IMR-90 (cell line): Measurements from ENCODE around the gene ACBD3. TPM values are rescaled to one million over a fixed set of nuclear protein-coding genes. Genes with fewer than 3 reads are reported as not detected.

Experiments used
- ATAC-seq: fragments of 200-7000 bp; cut with Tn5 transposase; 2 replicates; pipeline ENCODE4 v1.9.1; 2020; ENCODE audit warnings: low read depth, mild to moderate bottlenecking, moderate library complexity
- BruUV-seq: library from RNA; stranded (reverse); fragments of 400-500 nt; replicated peaks from 2 replicates; lab custom pipeline; 2021; lab: Mats Ljungman, UMichigan
- CTCF ChIA-PET: fragments of 300-600 bp; formaldehyde crosslinking; extraction: SDS; loops from one replicate; lab custom pipeline; 2021; ENCODE audit warnings: antibody characterized with exemption; lab: Yijun Ruan, JAX
- POLR2A ChIA-PET: fragments of 300-600 bp; sonication (Branson Sonifier 250); formaldehyde crosslinking; loops from one replicate; lab custom pipeline; 2022; ENCODE audit warnings: antibody characterized with exemption; ENCODE audit not compliant: unreplicated experiment; lab: Charles Lee
- DNase-seq: peaks from one replicate; pipeline ENCODE4 v3.0.0; 2013
- H2AFZ ChIP-seq: replicated peaks from 2 replicates; pipeline ENCODE3; 2013; ENCODE audit warnings: low read length, mild to moderate bottlenecking; ENCODE audit not compliant: poor library complexity
- H2AK5ac ChIP-seq: 2 replicates; pipeline ENCODE4 v1.6.1; 2013; ENCODE audit warnings: low read depth, low read length, inconsistent platforms
- H2AK9ac ChIP-seq: replicated peaks from 2 replicates; pipeline ENCODE3; 2013; ENCODE audit warnings: mild to moderate bottlenecking, low read depth, low read length, moderate library complexity; ENCODE audit not compliant: poor library complexity
- H2BK120ac ChIP-seq: 2 replicates; pipeline ENCODE4 v1.6.1; 2013; ENCODE audit warnings: low read depth, low read length, inconsistent platforms
- H2BK15ac ChIP-seq: 3 replicates; pipeline ENCODE4 v1.6.1; 2013; ENCODE audit warnings: low read depth, low read length, inconsistent platforms
- H2BK20ac ChIP-seq: 2 replicates; pipeline ENCODE4 v1.6.1; 2013; ENCODE audit warnings: low read depth, mild to moderate bottlenecking, inconsistent platforms, low read length, moderate library complexity
- H2BK5ac ChIP-seq: 2 replicates; pipeline ENCODE4 v1.6.1; 2013; ENCODE audit warnings: mild to moderate bottlenecking, low read depth, low read length, inconsistent platforms; ENCODE audit not compliant: poor library complexity, severe bottlenecking
- H3K14ac ChIP-seq: replicated peaks from 2 replicates; pipeline ENCODE4 v1.6.1; 2013; ENCODE audit warnings: low read depth, low read length, inconsistent platforms
- H3K18ac ChIP-seq: 2 replicates; pipeline ENCODE4 v1.6.1; 2013; ENCODE audit warnings: low read depth, low read length, control low read depth
- H3K23ac ChIP-seq: 2 replicates; pipeline ENCODE4 v1.6.1; 2013; ENCODE audit warnings: low read depth, low read length, inconsistent platforms
- H3K27ac ChIP-seq: 2 replicates; pipeline ENCODE4 v1.5.1; 2013; ENCODE audit warnings: mild to moderate bottlenecking, control low read depth, low read length; ENCODE audit not compliant: insufficient read depth
- H3K27me3 ChIP-seq: 2 replicates; pipeline ENCODE4 v1.6.1; 2013; ENCODE audit warnings: low read length; ENCODE audit not compliant: control insufficient read depth, insufficient read depth
- H3K36me3 ChIP-seq: 2 replicates; pipeline ENCODE4 v1.6.1; 2013; ENCODE audit warnings: low read length, mixed read lengths; ENCODE audit not compliant: control insufficient read depth, insufficient read depth
- H3K4ac ChIP-seq: 2 replicates; pipeline ENCODE4 v1.6.1; 2013; ENCODE audit warnings: low read depth, low read length, inconsistent platforms
- H3K4me1 ChIP-seq: 2 replicates; pipeline ENCODE4 v1.6.1; 2013; ENCODE audit warnings: low read length, mixed read lengths; ENCODE audit not compliant: control insufficient read depth, insufficient read depth
- H3K4me2 ChIP-seq: 2 replicates; pipeline ENCODE4 v1.6.1; 2013; ENCODE audit warnings: low read depth, mild to moderate bottlenecking, control low read depth, low read length, moderate library complexity
- H3K4me3 ChIP-seq: 2 replicates; pipeline ENCODE4 v1.5.1; 2013; ENCODE audit warnings: low read depth, mild to moderate bottlenecking, control low read depth, low read length, moderate library complexity; ENCODE audit not compliant: insufficient read depth
- H3K56ac ChIP-seq: 2 replicates; pipeline ENCODE4 v1.6.1; 2013; ENCODE audit warnings: low read length, inconsistent platforms; ENCODE audit not compliant: insufficient read depth; ENCODE audit errors: extremely low read depth
- H3K79me1 ChIP-seq, 2 experiments: 2 replicates each; pipeline ENCODE4 v1.6.1; 2013; ENCODE audit warnings: low read length in 2 of 2, inconsistent platforms in 1 of 2, low read depth in 1 of 2
- H3K9ac ChIP-seq: 2 replicates; pipeline ENCODE4 v1.6.1; 2013; ENCODE audit warnings: low read depth, low read length, control low read depth
- H3K9me1 ChIP-seq: 2 replicates; pipeline ENCODE4 v1.6.1; 2013; ENCODE audit warnings: low read length, inconsistent platforms; ENCODE audit not compliant: insufficient read depth
- H3K9me3 ChIP-seq: 2 replicates; pipeline ENCODE4 v1.6.1; 2013; ENCODE audit warnings: low read length; ENCODE audit not compliant: control insufficient read depth, insufficient read depth
- H4K20me1 ChIP-seq: 2 replicates; pipeline ENCODE4 v1.6.1; 2013; ENCODE audit warnings: low read length, inconsistent platforms; ENCODE audit not compliant: insufficient read depth
- H4K5ac ChIP-seq: 2 replicates; pipeline ENCODE4 v1.6.1; 2013; ENCODE audit warnings: mild to moderate bottlenecking, low read depth, low read length, control low read depth
- H4K8ac ChIP-seq, 2 experiments: 2 replicates each; pipeline ENCODE4 v1.6.1; 2013; ENCODE audit warnings: low read depth in 2 of 2, low read length in 2 of 2, control low read depth in 1 of 2, inconsistent platforms in 1 of 2
- H4K91ac ChIP-seq: 2 replicates; pipeline ENCODE4 v1.6.1; 2013; ENCODE audit warnings: low read depth, low read length, inconsistent platforms; ENCODE audit not compliant: insufficient read depth
- BHLHE40 ChIP-seq: fragments of 150-350 bp; IDR thresholded peaks from 2 replicates; pipeline ENCODE4 v1.6.1; 2016; ENCODE audit warnings: mild to moderate bottlenecking, low read depth, low read length
- CEBPB ChIP-seq: IDR thresholded peaks from 2 replicates; pipeline ENCODE4 v1.6.1; 2012; ENCODE audit warnings: low read depth, low read length, improper control_type of control experiment
- CHD1 ChIP-seq: IDR thresholded peaks from 2 replicates; pipeline ENCODE4 v1.6.1; 2012; ENCODE audit warnings: low read depth, low read length, improper control_type of control experiment
- CTCF ChIP-seq: conservative IDR thresholded peaks from 2 replicates; pipeline ENCODE4 v1.5.1; 2012; ENCODE audit warnings: mild to moderate bottlenecking, low read depth, low read length, improper control_type of control experiment
- ELK1 ChIP-seq: fragments of 150-350 bp; IDR thresholded peaks from 2 replicates; pipeline ENCODE4 v1.6.1; 2016; ENCODE audit warnings: low read depth, mild to moderate bottlenecking, low read length, moderate library complexity, borderline replicate concordance
- FOS ChIP-seq: fragments of 150-350 bp; IDR thresholded peaks from 2 replicates; pipeline ENCODE4 v1.6.1; 2016; ENCODE audit warnings: low read depth, low read length
- MAFK ChIP-seq: IDR thresholded peaks from 2 replicates; pipeline ENCODE4 v1.6.1; 2012; ENCODE audit warnings: low read depth, low read length, improper control_type of control experiment
- MAZ ChIP-seq: IDR thresholded peaks from 2 replicates; pipeline ENCODE4 v1.6.1; 2012; ENCODE audit warnings: low read depth, mild to moderate bottlenecking, low read length, improper control_type of control experiment, moderate library complexity, borderline replicate concordance
- MXI1 ChIP-seq: IDR thresholded peaks from 2 replicates; pipeline ENCODE4 v1.6.1; 2012; ENCODE audit warnings: low read depth, mild to moderate bottlenecking, low read length, moderate library complexity, borderline replicate concordance
- NFE2L2 ChIP-seq: fragments of 150-350 bp; IDR thresholded peaks from 2 replicates; pipeline ENCODE4 v1.6.1; 2016; ENCODE audit warnings: low read depth, mild to moderate bottlenecking, low read length
- POLR2A ChIP-seq: IDR thresholded peaks from 2 replicates; pipeline ENCODE4 v1.6.1; 2012; ENCODE audit warnings: mild to moderate bottlenecking, low read depth, low read length
- RAD21 ChIP-seq: IDR thresholded peaks from 2 replicates; pipeline ENCODE4 v1.6.1; 2012; ENCODE audit warnings: low read length, improper control_type of control experiment
- RCOR1 ChIP-seq: IDR thresholded peaks from 2 replicates; pipeline ENCODE4 v1.6.1; 2012; ENCODE audit warnings: mild to moderate bottlenecking, low read length, improper control_type of control experiment; ENCODE audit not compliant: insufficient replicate concordance
- RFX5 ChIP-seq: IDR thresholded peaks from 2 replicates; pipeline ENCODE4 v1.8.0; 2012; ENCODE audit warnings: low read depth, mild to moderate bottlenecking, low read length, moderate library complexity
- SMC3 ChIP-seq: fragments of 150-350 bp; IDR thresholded peaks from 2 replicates; pipeline ENCODE4 v1.6.1; 2016; ENCODE audit warnings: low read depth, mild to moderate bottlenecking, antibody characterized with exemption, low read length, moderate library complexity
- USF2 ChIP-seq: fragments of 150-350 bp; IDR thresholded peaks from 2 replicates; pipeline ENCODE4 v1.6.1; 2017; ENCODE audit warnings: mild to moderate bottlenecking, antibody characterized with exemption, low read length, low read depth
- WGBS, 2 experiments: methylation state at CpG; one replicate each; pipeline versions ENCODE4 v1.1.5 to v1.1.7; 2013; ENCODE audit warnings: missing lambda C conversion rate in 2 of 2; ENCODE audit not compliant: insufficient read length in 1 of 2; ENCODE audit errors: extremely low coverage in 2 of 2; 5-methylcytosine and 5-hydroxymethylcytosine counted together
- dilution Hi-C: fragments of 300-500 bp; cut with HindIII; formaldehyde crosslinking; loops from one replicate; pipeline ENCODE4 v1.14.3; 2018; ENCODE audit warnings: low sequenced_read_pairs; ENCODE audit not compliant: unreplicated experiment
- in situ Hi-C: fragments of 300-500 bp; cut with MboI; formaldehyde crosslinking; loops from 3 replicates; pipeline ENCODE4 v1.14.3; 2019; ENCODE audit warnings: low sequenced_read_pairs, inconsistent platforms, mixed read lengths
- intact Hi-C: fragments of 100-400 bp; cut with micrococcal nuclease; formaldehyde crosslinking; loops from 2 replicates; pipeline ENCODE4 v1.10.0; 2022
- polyA plus RNA-seq, 3 experiments: library from polyadenylated mRNA; depleted of rRNA; stranded (reverse); fragments of >200 nt; gene quantifications; 2 replicates each; pipeline ENCODE4 v1.2.3, GENCODE V29; 2012; ENCODE audit warnings: low replicate concordance in 1 of 3
- total RNA-seq: library from RNA; depleted of rRNA; stranded (reverse); fragments of >200 nt; gene quantifications from 2 replicates; pipeline ENCODE4 v1.2.3, GENCODE V29; 2012

ACBD3 gene
- total and polyA plus RNA-seq, 2 of the 4 experiments (the other 2 are of a cell fraction): 30.3 to 59.7 TPM

GRCh38 chr1:226233806-226234205 is 47.3 kb upstream of the ACBD3 start:
- Histone ChIP-seq H3K9me1 (no peaks in the 10 kb centered on the region), H2AFZ (no peak overlapping the region), H3K4me2 (no peak overlapping the region), H3K56ac (no peak overlapping the region), H2AK9ac (no peak overlapping the region), H3K4me1 (no peaks in the 10 kb centered on the region), H3K27ac (no peak overlapping the region), H3K4ac (no peak overlapping the region), H4K20me1 (no peaks in the 10 kb centered on the region), H2AK5ac (no peak overlapping the region), H4K8ac (no peak overlapping the region), H3K27me3 (no peaks in the 10 kb centered on the region), H3K23ac (no peak overlapping the region), H3K14ac (no peak overlapping the region), H4K5ac (no peak overlapping the region), H2BK20ac (no peak overlapping the region), H2BK120ac (no peak overlapping the region), H2BK5ac (no peak overlapping the region), H4K91ac (no peak overlapping the region), H3K18ac (no peak overlapping the region), H3K9ac (no peak overlapping the region), H3K79me1 (no peaks in the 10 kb centered on the region), H3K36me3 (0 out of 2 replicates have a peak, but pooled peaks cover 3% of the 10 kb centered on the region), H3K4me3 (no peak overlapping the region), H3K9me3 (no peaks in the 10 kb centered on the region), H2BK15ac (no peak overlapping the region)
- no CpG with 5 or more reads among the region's 3 CpGs for WGBS, 2 experiments
- ChIA-PET CTCF (no interaction called here), POLR2A (no interaction called here)
- no peak for TF ChIP-seq USF2
- TF ChIP-seq CTCF: no peak
- no peak for TF ChIP-seq POLR2A
- no peak for TF ChIP-seq RCOR1
- no peak for TF ChIP-seq MXI1
- no peak for TF ChIP-seq MAZ
- no peak for TF ChIP-seq NFE2L2
- TF ChIP-seq BHLHE40: no peak
- no peak for TF ChIP-seq SMC3
- TF ChIP-seq MAFK: no peak
- no peak for TF ChIP-seq CHD1
- no peak for TF ChIP-seq ELK1
- TF ChIP-seq RFX5: no peak
- TF ChIP-seq RAD21: no peak
- TF ChIP-seq CEBPB: no peak
- TF ChIP-seq FOS: no peak
- in situ Hi-C loops: no loop called here
- dilution Hi-C loops: no loop called here
- no peak for DNase-seq
- no TSS peak for BruUV-seq
- ATAC-seq: no peak
- intact Hi-C loops: no loop called here
